Left forelimb (tissue), 1 donor: ENCODE data around the gene KLHL28.
A peak's percentile ranks its signal among the peaks of the same experiment; 100 is the strongest.
"Not testable (repeated sequence)": the region's sequence is repeated elsewhere in the genome, so short reads cannot be mapped to it uniquely, and the experiment has no call there.

Experiments
- DNase-seq: peaks from one replicate; pipeline ENCODE4 v3.0.0-alpha.2; 2018; ENCODE audit warnings: low spot score

KLHL28 gene

DNA sequence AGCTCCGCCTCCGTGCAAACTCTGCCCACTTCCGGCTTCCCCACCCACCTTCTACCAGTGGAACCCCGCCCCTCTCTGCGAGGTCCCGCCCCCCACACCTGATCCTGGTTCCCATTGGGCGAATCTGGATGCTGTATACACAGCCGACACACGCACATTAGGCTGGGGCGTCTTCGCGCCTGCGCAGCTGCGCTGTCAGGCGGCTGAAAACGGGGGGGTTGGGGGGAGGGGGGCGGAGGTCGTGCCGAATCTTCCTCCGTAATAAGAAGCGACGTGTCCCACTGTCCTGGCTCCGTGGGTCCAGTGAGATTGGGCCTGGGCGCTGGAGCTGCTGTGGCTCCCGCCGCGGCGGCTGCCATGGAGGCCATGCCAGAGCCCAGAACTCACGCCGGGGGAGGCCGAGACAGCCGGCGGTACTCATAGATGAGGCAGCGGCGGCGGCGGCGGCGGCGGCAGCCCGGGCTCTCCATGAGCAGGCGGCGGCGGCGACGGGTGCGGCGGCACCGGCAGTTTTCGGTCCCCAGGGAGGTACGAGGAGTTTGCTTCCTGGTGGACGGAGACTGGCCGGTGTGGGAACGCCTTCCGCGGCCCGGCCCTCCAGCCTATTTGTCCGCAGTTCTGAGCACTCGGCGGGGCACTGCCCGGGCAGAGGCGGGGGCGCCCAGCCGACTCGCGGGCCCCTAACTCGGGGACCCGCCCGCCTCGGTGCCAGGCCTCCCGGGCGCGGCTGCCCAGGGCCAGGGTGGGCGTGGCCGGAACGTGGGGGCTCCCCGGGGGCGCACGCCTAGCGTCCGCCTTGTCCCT, 64.5 kb downstream of the KLHL28 start:
- peak; percentile 97 for DNase-seq

DNA sequence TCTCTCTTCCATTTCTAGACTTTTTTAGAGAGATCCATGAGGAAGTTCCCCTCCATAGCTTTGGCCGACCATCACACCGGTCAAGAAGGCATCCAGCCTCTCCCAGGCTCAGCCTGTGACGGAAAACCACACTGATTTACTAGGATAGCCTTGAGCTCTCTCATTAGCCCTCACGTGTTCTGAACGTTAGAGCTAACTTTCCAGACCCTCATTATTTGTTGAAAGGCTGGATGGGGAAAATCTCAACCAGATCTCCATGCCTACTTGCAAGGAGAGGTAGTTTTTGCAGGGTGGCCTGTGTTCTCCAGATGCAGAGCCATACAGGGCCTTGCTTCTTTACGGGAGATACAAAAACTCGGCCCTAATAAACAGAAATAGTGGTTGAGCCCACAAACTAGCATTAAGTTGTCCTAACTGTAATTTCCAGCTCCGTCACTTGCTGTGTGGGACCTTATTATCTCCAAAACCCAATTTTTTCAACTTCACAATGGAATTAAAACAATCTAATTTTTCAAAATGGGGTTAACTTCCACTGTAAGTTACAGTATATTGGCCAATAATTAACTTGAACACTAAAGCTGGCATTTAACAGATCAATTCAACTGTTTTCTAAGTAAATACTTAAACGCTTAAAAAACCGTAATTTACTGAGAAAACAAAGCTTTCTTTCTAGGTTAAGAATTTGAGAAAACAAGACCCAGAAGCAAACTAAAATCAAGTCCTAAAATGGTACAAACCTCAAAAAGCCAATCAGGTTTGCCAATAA, 65.3 kb downstream of the KLHL28 start:
- DNase-seq: no peak

DNA sequence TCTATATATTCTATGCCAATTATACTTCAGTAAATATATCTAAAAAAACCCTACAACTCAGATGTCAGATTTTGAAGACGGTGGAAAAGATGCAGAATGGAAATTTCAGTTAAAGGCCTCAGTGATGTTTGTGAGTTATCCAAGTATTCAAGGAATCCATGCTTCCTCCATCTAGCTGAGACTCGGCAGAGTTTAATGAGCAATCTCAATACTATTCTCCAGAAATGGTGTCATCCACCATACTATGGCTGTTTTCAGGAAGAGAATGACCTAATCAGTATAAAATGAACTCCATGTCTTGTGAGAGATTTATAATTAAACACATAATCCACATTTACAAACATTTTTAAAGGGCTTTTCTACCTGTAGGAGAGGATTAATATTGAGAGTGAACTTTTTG, 66.0 kb downstream of the KLHL28 start:
- DNase-seq: no peak

GRCh38 chr14:44893535-44893934, 68.2 kb downstream of the KLHL28 start:
- no peak for DNase-seq

DNA sequence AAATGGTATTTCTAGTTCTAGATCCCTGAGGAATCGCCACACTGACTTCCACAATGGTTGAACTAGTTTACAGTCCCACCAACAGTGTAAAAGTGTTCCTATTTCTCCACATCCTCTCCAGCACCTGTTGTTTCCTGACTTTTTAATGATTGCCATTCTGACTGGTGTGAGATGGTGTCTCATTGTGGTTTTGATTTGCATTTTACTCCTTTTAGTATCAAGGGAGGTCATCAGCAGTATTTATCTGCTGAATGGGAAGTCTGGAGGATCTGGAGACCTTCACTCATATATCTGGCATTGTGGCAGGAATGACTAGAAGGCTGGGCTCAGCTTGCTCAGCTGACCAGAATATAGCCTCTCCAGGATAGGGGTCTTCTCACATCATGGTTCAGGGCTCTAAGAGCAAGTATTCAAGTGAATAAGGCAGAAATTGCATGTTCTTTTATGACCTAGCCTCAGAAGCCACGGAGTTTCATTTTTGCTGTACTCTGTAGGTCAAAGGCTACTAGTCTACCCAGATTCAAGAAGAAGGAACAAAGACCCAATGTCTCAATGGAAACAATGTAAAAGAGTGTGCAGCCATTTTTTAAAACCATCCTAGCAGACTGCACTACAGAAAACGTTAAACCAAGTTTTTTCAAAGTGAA, 69.9 kb downstream of the KLHL28 start:
- DNase-seq: not testable (repeated sequence)

GRCh38 chr14:44889595-44890471, 71.9 kb downstream of the KLHL28 start:
- no peak for DNase-seq

- no peak for DNase-seq
These were observed 74.2 kb downstream of the KLHL28 start for GRCh38 chr14:44887596-44887955.

DNA sequence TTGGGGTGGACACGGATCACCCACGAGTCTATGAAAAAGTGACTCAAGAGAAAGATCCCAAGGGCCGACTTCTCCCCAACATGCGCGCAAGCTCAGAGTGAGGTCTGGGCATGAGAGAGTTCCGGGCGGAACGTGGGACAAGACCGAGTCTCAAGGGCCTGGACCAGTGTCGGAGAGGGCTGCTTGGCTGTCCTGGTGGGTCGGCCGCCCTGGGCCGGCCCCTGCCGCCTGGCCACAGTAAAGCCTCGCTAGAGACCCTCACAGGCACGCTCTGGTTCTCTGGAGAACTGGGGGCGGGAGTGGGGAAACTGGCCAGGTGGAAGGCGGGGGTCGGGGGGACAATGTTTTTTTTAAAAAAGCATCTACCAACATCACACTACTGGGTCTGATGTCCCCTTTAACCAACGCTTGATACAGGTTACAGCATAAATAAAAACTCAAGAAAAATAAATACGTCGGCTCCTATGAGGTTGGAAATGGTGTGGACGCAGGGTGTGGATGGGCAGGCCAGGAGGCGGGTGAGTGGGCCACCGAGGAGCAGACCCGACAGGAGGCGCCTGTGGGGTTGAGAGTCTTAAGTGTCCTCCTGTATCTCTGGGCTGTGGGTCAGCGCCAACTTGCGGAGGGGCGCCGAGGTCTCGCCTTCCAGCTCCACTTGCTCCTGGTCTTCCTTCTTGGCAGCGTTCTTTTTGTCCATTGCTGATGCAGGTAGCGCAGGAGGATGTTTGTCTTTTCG, 74.7 kb downstream of the KLHL28 start:
- DNase-seq: no peak

GRCh38 chr14:44880791-44881190, 81.0 kb downstream of the KLHL28 start:
- DNase-seq: no peak
